ENCODE data around the gene MBL2. TPM values are rescaled to one million over a fixed set of nuclear protein-coding genes. Genes with fewer than 3 reads are reported as not detected.

MBL2 gene
- total RNA-seq, 4 donors from 2014 or later: not detected

GRCh38 chr10:52756966-52757365, 15.6 kb downstream of the MBL2 start:
- Histone ChIP-seq H3K9me3 (no peaks in the 10 kb centered on the region), H3K4me3 (no peak overlapping the region), H3K4me1 (no peaks in the 10 kb centered on the region), H3K36me3 (no peaks in the 10 kb centered on the region), H3K27ac (no peak overlapping the region), H3K27me3 (no peaks in the 10 kb centered on the region)
- TF ChIP-seq, protein P1, sequence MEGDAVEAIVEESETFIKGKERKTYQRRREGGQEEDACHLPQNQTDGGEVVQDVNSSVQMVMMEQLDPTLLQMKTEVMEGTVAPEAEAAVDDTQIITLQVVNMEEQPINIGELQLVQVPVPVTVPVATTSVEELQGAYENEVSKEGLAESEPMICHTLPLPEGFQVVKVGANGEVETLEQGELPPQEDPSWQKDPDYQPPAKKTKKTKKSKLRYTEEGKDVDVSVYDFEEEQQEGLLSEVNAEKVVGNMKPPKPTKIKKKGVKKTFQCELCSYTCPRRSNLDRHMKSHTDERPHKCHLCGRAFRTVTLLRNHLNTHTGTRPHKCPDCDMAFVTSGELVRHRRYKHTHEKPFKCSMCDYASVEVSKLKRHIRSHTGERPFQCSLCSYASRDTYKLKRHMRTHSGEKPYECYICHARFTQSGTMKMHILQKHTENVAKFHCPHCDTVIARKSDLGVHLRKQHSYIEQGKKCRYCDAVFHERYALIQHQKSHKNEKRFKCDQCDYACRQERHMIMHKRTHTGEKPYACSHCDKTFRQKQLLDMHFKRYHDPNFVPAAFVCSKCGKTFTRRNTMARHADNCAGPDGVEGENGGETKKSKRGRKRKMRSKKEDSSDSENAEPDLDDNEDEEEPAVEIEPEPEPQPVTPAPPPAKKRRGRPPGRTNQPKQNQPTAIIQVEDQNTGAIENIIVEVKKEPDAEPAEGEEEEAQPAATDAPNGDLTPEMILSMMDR (IDR thresholded peaks at IDR 0.05): no peak
- TF ChIP-seq POLR2A (IDR thresholded peaks at IDR 0.05): no peak
- no peak for DNase-seq
- intact Hi-C loops (cut with DNase I; ENCODE audit: low total_unique reads): no loop called here

DNA sequence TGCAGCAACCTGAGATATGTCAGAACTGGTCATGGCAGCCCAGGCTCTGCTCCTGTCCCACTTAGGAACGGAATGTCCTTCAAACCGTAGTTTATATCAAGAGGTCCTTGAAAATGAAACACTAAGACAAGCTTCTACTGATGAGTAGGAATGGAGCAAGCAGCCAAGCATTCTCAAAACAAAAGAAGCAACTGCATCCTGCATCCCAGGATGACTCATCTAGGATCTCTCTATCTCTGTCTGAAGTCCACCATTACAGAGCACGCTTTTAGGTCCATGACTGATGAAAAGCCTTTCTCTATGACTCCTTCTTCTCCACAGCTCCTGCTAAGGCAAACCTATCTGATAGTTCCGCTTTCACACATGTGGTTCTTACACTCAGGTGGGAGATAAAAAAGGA, 16.3 kb downstream of the MBL2 start:
- H3K27me3 ChIP-seq: no peaks in the 10 kb centered on the region
- no peaks in the 10 kb centered on the region for H3K36me3 ChIP-seq
- H3K4me1 ChIP-seq: no peaks in the 10 kb centered on the region
- no peak for DNase-seq
- intact Hi-C loops (cut with DNase I; ENCODE audit: low total_unique reads): no loop called here
- H3K4me3 ChIP-seq: no peak overlapping the region
- no peak overlapping the region for H3K27ac ChIP-seq
- TF ChIP-seq, protein P1 (IDR thresholded peaks at IDR 0.05): no peak
- no peak for TF ChIP-seq POLR2A (IDR thresholded peaks at IDR 0.05)
- no peaks in the 10 kb centered on the region for H3K9me3 ChIP-seq

DNA sequence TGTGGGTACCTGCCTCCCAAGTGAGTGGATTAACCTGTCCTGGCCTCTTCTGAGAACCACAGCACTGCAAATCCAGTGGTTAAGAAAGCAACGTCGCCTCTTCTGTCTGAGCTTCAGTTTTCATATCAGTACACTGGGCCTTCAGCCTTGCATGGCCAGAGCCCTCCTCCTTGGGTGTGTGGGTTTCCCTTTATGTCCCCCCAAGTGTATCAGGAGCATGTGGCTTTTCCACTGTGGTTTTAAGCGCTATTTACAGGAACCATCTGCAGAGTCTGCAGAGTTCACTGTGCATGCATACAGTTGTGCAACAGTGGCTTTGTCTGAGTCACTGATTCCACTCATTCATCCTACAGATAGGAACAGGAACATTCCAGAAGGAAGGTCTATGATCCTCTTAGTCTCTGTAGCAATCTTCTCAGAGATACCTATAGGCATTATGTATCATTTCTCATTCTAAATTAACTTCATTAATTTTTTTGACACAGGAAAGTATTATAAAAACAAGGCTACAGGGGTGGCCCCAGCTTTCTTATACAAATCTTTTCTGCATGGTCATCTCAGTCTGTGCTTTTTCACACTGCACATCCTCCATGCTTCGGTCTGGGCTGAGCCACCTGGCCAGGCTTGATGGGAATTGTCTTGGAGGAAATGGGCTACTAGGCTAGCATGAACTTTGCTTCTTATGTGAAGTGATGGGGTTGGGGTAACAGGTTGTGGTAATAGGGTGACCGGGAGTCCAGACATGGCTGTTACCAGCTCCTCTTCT, 17.1 kb downstream of the MBL2 start:
- H3K36me3 ChIP-seq: no peaks in the 10 kb centered on the region
- no peaks in the 10 kb centered on the region for H3K4me1 ChIP-seq
- TF ChIP-seq, protein P1 (IDR thresholded peaks at IDR 0.05): no peak
- TF ChIP-seq POLR2A (IDR thresholded peaks at IDR 0.05): no peak
- H3K9me3 ChIP-seq: no peaks in the 10 kb centered on the region
- H3K27ac ChIP-seq: no peak overlapping the region
- H3K27me3 ChIP-seq: no peaks in the 10 kb centered on the region
- intact Hi-C loops (cut with DNase I; ENCODE audit: low total_unique reads): no loop called here
- DNase-seq: no peak
- H3K4me3 ChIP-seq: no peak overlapping the region

DNA sequence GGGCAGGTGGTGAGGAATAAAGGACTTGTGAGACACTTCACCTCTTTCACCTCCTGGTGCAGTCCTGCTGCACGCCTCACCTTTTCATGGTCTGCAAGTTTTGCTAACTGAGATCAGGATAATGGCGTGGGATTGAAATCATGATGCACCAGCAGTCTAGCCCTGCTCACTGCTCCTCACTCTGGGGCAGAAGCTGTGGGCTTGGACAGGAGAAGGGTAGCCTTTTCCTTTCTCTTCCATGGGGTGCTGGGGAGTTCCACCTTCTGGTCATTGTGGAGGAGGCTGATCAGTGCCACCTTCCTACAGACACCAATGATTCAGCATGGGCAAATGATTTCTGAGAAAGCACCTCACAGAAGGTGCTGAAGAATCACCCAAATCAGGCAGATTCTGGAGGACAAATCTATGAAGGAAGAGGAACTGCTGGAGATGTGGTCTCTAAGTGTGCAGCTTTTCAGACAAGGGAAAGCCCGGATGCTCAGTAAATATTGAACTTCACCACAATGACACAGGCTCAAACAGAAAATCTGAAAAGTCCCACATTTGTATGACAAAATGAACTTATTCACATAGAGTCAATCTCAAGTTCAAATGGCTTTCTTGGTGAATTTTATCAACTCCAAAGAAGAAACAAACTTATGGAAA, 19.7 kb downstream of the MBL2 start:
- no peak for DNase-seq
- intact Hi-C loops (cut with DNase I; ENCODE audit: low total_unique reads): no loop called here
- Histone ChIP-seq H3K4me3 (no peak overlapping the region), H3K4me1 (no peaks in the 10 kb centered on the region), H3K9me3 (no peaks in the 10 kb centered on the region), H3K27me3 (no peaks in the 10 kb centered on the region), H3K27ac (no peak overlapping the region), H3K36me3 (no peaks in the 10 kb centered on the region)
- TF ChIP-seq, protein P1 (IDR thresholded peaks at IDR 0.05): no peak
- TF ChIP-seq POLR2A (IDR thresholded peaks at IDR 0.05): no peak

DNA sequence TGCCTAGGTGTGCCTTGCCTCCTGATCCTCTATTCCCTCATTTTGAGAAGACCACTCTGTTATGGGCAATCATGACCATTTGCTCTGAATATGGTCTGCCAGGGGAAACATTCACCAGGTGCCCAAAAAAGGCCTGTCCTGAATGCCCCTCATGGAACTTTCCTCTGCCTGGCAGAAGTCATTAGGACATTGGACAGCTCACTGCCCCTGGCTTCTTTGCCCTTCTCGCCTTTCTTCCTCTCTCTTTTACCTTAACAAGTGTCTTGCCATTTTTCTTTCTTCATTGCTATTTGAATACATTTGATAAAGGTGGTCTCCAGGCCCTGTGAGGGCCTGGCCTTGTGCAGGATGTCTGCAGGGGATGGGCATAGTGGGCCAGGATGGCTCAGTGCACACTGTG, 20.3 kb downstream of the MBL2 start:
- H3K4me1 ChIP-seq: no peaks in the 10 kb centered on the region
- no peak overlapping the region for H3K27ac ChIP-seq
- no peak overlapping the region for H3K4me3 ChIP-seq
- no peaks in the 10 kb centered on the region for H3K36me3 ChIP-seq
- no peak for DNase-seq
- no peak for TF ChIP-seq POLR2A (IDR thresholded peaks at IDR 0.05)
- TF ChIP-seq, protein P1 (IDR thresholded peaks at IDR 0.05): no peak
- intact Hi-C loops (cut with DNase I; ENCODE audit: low total_unique reads): no loop called here
- H3K9me3 ChIP-seq: no peaks in the 10 kb centered on the region
- H3K27me3 ChIP-seq: no peaks in the 10 kb centered on the region

Data from uterus (tissue), 4 donors.